Common myeloid progenitor, CD34-positive (primary cell): ENCODE data around the gene MRPL1.
"Not testable (repeated sequence)": the region's sequence is repeated elsewhere in the genome, so short reads cannot be mapped to it uniquely, and the experiment has no call there.

ENCODE experiments used
- CTCF ChIA-PET: fragments of 350-600 bp; sonication (Branson Sonifier 250); formaldehyde crosslinking; loops from one replicate; lab custom pipeline; 2021; ENCODE audit warnings: antibody characterized with exemption; lab: Charles Lee
- POLR2A ChIA-PET: fragments of 350-600 bp; sonication (Branson Sonifier 250); formaldehyde crosslinking; loops from one replicate; lab custom pipeline; 2021; ENCODE audit warnings: antibody characterized with exemption; lab: Charles Lee
- DNase-seq, 3 donors: peaks; one replicate each; pipeline versions ENCODE4 v3.0.0 to v3.0.0-alpha.2; 2013
- H3K27ac ChIP-seq, 2 experiments: 1 replicate in 1 of 2; 2 replicates in 1 of 2; pipeline ENCODE4 v1.7.0; 2013; ENCODE audit warnings: inconsistent platforms in 2 of 2, low read length in 2 of 2, mild to moderate bottlenecking in 2 of 2, low read depth in 1 of 2, moderate library complexity in 1 of 2; ENCODE audit not compliant: severe bottlenecking in 2 of 2, insufficient read depth in 1 of 2, poor library complexity in 1 of 2
- H3K27me3 ChIP-seq, 5 experiments: replicated peaks in 2 of 5; 1 replicate in 3 of 5; 2 replicates in 2 of 5; pipeline versions ENCODE4 v1.6.1 to v1.7.0; 2013; ENCODE audit warnings: low read length in 4 of 5, mild to moderate bottlenecking in 2 of 5, moderate library complexity in 2 of 5, inconsistent platforms in 1 of 5; ENCODE audit not compliant: insufficient read depth in 5 of 5, control insufficient read depth in 4 of 5
- H3K36me3 ChIP-seq, 4 experiments: 1 replicate in 2 of 4; 2 replicates in 2 of 4; pipeline versions ENCODE4 v1.6.1 to v1.7.0; 2013; ENCODE audit warnings: low read length in 3 of 4, control low read depth in 1 of 4, mild to moderate bottlenecking in 1 of 4; ENCODE audit not compliant: control insufficient read depth in 4 of 4, insufficient read depth in 4 of 4
- H3K4me1 ChIP-seq, 4 experiments: 1 replicate in 3 of 4; 2 replicates in 1 of 4; pipeline versions ENCODE4 v1.6.1 to v1.7.1; 2013; ENCODE audit warnings: low read length in 3 of 4, mild to moderate bottlenecking in 3 of 4, control low read depth in 1 of 4, inconsistent platforms in 1 of 4, moderate library complexity in 1 of 4; ENCODE audit not compliant: control insufficient read depth in 4 of 4, insufficient read depth in 4 of 4; ENCODE audit errors: control extremely low read depth in 1 of 4
- H3K4me3 ChIP-seq, 7 experiments: 1 replicate in 4 of 7; 2 replicates in 3 of 7; pipeline versions ENCODE4 v1.5.1 to v1.7.0; 2013; ENCODE audit warnings: mild to moderate bottlenecking in 7 of 7, low read length in 6 of 7, moderate library complexity in 6 of 7, inconsistent platforms in 2 of 7, low read depth in 2 of 7, control low read depth in 1 of 7; ENCODE audit not compliant: insufficient read depth in 4 of 7, control insufficient read depth in 1 of 7; ENCODE audit errors: extremely low read depth in 1 of 7
- H3K9me3 ChIP-seq, 5 experiments: 1 replicate in 4 of 5; 2 replicates in 1 of 5; pipeline versions ENCODE4 v1.6.1 to v1.7.1; 2013; ENCODE audit warnings: low read length in 4 of 5, mild to moderate bottlenecking in 2 of 5, inconsistent platforms in 1 of 5, low read depth in 1 of 5, moderate library complexity in 1 of 5; ENCODE audit not compliant: control insufficient read depth in 4 of 5, insufficient read depth in 2 of 5; ENCODE audit errors: control extremely low read depth in 1 of 5
- WGBS: methylation state at CpG from one replicate; pipeline ENCODE4 v1.1.5; 2013; ENCODE audit not compliant: insufficient coverage; 5-methylcytosine and 5-hydroxymethylcytosine counted together

The MRPL1 gene

GRCh38 chr4:77931452-77932135 lies 69.0 kb downstream of the MRPL1 start:
- 97% methylated on average over 8 of the region's 9 CpGs for WGBS

GRCh38 chr4:77938560-77938959 lies 75.9 kb downstream of the MRPL1 start:
- POLR2A ChIA-PET: no interaction called here
- 100% methylated on average over 1 of the region's 1 CpG for WGBS
- peaks cover 6 to 27% (median 8%) of the 10 kb centered on the region in 4 experiments for H3K36me3 ChIP-seq

More at GRCh38 chr4:77931452-77932135, 69.0 kb downstream of the MRPL1 start:
- ChIA-PET CTCF (no interaction called here), POLR2A (no interaction called here)
- no peaks in the 10 kb centered on the region for H3K27me3 ChIP-seq
- DNase-seq: no peak
- no peak overlapping the region for H3K4me3 ChIP-seq
- H3K27ac ChIP-seq: no peak overlapping the region
- peaks cover 13 to 25% (median 13%) of the 10 kb centered on the region in 4 experiments for H3K36me3 ChIP-seq
- H3K9me3 ChIP-seq: no peaks in the 10 kb centered on the region
- no peaks in the 10 kb centered on the region for H3K4me1 ChIP-seq

GRCh38 chr4:77945929-77946328 lies 83.3 kb downstream of the MRPL1 start:
- H3K27me3 ChIP-seq, POLR2A ChIA-PET, DNase-seq, CTCF ChIA-PET, H3K27ac ChIP-seq, H3K4me1 ChIP-seq, H3K4me3 ChIP-seq: not testable (repeated sequence)
- Histone ChIP-seq H3K36me3 (peaks cover 0 to 29% (median 17%) of the 10 kb centered on the region in 4 experiments), H3K9me3 (peaks cover 0 to 33% (median 4%) of the 10 kb centered on the region in 5 experiments)
- 100% methylated on average over 10 of the region's 10 CpGs for WGBS

More at GRCh38 chr4:77938560-77938959, 75.9 kb downstream of the MRPL1 start:
- no peak overlapping the region for H3K27ac ChIP-seq
- H3K27me3 ChIP-seq: no peaks in the 10 kb centered on the region
- peaks cover 0 to 29% (median 4%) of the 10 kb centered on the region in 5 experiments for H3K9me3 ChIP-seq
- no peak overlapping the region for H3K4me3 ChIP-seq
- CTCF ChIA-PET: no interaction called here
- DNase-seq: no peak
- H3K4me1 ChIP-seq: no peaks in the 10 kb centered on the region

- ChIA-PET POLR2A (no interaction called here), CTCF (no interaction called here)
- no peak overlapping the region for H3K4me3 ChIP-seq
- no peaks in the 10 kb centered on the region for H3K4me1 ChIP-seq
- peaks cover 9 to 40% (median 22%) of the 10 kb centered on the region in 4 experiments for H3K36me3 ChIP-seq
- no peak for DNase-seq
- no peak overlapping the region for H3K27ac ChIP-seq
- WGBS: no CpG with 5 or more reads among the region's 1 CpG
- no peaks in the 10 kb centered on the region for H3K27me3 ChIP-seq
- H3K9me3 ChIP-seq: peaks cover 0 to 7% (median 0%) of the 10 kb centered on the region in 5 experiments
Observed at GRCh38 chr4:77950203-77950602, 87.6 kb downstream of the MRPL1 start.

- Histone ChIP-seq H3K27me3 (no peaks in the 10 kb centered on the region), H3K9me3 (no peaks in the 10 kb centered on the region), H3K27ac (no peak overlapping the region), H3K4me3 (no peak overlapping the region), H3K36me3 (peaks cover 9 to 37% (median 19%) of the 10 kb centered on the region in 4 experiments), H3K4me1 (no peaks in the 10 kb centered on the region)
- DNase-seq: no peak
- ChIA-PET CTCF (no interaction called here), POLR2A (no interaction called here)
- WGBS: 98% methylated on average over 4 of the region's 5 CpGs
Observed at GRCh38 chr4:77952457-77952856, 89.8 kb downstream of the MRPL1 start.

- WGBS: 97% methylated on average over 2 of the region's 3 CpGs
- DNase-seq: no peak
- CTCF ChIA-PET: no interaction called here
- no peaks in the 10 kb centered on the region for H3K4me1 ChIP-seq
- H3K27me3 ChIP-seq: no peaks in the 10 kb centered on the region
- POLR2A ChIA-PET: no interaction called here
- no peak overlapping the region for H3K4me3 ChIP-seq
- H3K9me3 ChIP-seq: no peaks in the 10 kb centered on the region
- peaks cover 8 to 34% (median 16%) of the 10 kb centered on the region in 4 experiments for H3K36me3 ChIP-seq
- H3K27ac ChIP-seq: no peak overlapping the region
Observed at GRCh38 chr4:77954690-77955089, 92.1 kb downstream of the MRPL1 start.

- DNase-seq: no peak
- Histone ChIP-seq H3K36me3 (peaks cover 5 to 19% (median 10%) of the 10 kb centered on the region in 4 experiments), H3K9me3 (no peaks in the 10 kb centered on the region), H3K27me3 (no peaks in the 10 kb centered on the region), H3K4me1 (no peaks in the 10 kb centered on the region), H3K4me3 (no peak overlapping the region), H3K27ac (no peak overlapping the region)
- POLR2A ChIA-PET: no interaction called here
- CTCF ChIA-PET: no interaction called here
- 100% methylated on average over 1 of the region's 5 CpGs for WGBS
Observed at GRCh38 chr4:77956917-77957316, 94.3 kb downstream of the MRPL1 start.
